NAMALWA (cell line): Measurements from ENCODE around the gene TENM4.

Experiments
- DNase-seq: peaks from one replicate; pipeline ENCODE4 v3.0.0-alpha.2; 2015; ENCODE audit warnings: low spot score

Gene TENM4

DNA sequence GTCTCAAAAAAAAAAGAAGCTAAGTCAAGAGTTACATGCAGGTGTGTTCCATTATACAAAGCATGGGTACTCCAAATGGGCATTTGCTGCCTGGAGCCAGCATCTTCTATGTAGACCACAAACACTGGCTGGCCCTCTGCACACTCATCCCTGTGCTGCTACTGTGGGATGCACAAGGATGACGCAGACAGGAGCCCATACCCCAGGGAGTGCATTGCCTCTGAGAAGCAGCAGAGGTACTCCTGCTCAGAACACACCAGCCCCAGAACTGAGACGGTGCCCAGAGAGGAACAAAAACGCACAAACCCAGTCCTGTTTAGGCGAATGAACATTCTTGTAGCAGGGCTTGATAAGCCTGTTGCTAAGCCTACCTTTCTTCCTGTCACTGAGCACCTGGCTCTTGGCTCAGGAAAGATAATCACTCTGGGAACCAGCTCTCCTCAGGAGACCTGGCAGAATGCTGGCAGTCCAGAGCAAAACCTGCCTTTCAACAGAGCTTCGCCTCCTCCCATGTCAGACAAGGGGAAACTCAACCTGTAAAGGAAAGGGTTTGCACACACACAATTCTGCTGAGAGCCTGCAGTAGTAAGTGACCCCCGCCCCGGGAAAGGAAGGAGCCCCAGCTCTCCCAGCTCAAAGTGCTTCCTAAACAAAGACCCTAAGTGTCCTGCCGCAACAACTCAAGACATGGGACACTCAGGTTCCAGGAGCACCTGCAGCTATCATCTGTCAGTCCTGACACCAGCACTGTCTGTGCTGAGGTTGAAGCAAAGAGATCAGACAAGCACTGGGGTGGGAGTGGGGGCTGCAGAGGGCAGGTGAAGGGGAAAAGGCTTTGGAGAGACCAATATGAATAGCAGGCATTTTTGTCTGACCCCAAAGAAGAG, 145.7 kb downstream of the TENM4 start:
- DNase-seq: no peak

DNA sequence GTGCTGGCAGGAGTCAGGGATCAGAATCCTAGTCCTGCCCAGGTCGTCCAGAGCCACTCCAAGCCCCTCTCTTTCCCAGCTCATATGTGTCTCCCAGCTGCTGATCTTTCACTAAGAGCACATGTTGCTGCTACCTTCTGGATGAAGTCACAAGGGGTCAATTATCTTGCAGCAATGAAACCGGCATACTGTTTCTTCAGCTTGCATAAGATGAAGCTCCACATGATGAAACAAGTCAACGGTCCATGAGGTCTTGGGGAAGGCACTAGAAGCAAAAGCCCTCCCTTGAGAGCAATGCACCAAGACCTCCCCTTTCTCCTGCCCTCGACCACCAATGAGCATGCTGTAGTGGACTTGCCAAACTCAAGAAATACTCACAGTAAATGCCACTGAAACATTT, 148.9 kb downstream of the TENM4 start:
- DNase-seq: no peak

GRCh38 chr11:79290761-79291160, 150.1 kb downstream of the TENM4 start:
- DNase-seq: no peak

GRCh38 chr11:79287952-79288351, 152.9 kb downstream of the TENM4 start:
- DNase-seq: no peak

GRCh38 chr11:79285756-79286155, 155.1 kb downstream of the TENM4 start:
- DNase-seq: no peak

- DNase-seq: no peak
These were observed 164.0 kb downstream of the TENM4 start for GRCh38 chr11:79276736-79277325.

DNA sequence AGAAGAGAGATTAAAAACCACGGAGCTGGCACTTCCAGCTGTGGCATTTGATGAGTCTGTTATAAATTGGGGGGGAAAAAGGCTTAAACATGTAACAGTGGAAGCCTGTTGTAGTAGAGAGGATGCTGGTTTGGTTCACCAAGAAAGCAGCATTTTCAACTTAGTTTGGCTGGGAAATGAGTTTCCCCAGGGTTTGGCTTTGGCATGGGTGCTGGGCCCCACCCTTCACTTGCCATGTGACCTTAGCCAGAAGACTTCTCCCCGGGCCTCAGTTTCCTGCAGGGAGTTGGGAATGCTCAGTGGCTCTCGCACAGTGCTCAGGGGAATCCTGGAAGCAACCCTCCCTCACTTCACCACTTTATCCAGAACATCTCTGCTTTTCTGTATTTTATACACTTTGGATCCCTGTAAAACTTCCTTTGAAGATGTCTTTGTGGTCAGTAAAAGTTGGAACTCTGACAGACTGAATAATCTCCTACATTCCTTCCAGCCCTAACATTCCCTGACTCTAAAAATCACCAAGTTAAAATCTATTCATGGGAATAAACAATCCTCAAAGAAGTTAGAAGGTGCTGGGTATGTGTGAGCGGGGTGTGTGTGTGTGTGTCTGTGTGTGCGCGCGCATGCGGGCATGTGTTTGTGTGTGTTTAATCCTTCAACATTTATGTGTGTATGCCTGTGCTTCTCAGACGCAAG, 166.0 kb downstream of the TENM4 start:
- no peak for DNase-seq

GRCh38 chr11:79273781-79274180, 167.0 kb downstream of the TENM4 start:
- no peak for DNase-seq

DNA sequence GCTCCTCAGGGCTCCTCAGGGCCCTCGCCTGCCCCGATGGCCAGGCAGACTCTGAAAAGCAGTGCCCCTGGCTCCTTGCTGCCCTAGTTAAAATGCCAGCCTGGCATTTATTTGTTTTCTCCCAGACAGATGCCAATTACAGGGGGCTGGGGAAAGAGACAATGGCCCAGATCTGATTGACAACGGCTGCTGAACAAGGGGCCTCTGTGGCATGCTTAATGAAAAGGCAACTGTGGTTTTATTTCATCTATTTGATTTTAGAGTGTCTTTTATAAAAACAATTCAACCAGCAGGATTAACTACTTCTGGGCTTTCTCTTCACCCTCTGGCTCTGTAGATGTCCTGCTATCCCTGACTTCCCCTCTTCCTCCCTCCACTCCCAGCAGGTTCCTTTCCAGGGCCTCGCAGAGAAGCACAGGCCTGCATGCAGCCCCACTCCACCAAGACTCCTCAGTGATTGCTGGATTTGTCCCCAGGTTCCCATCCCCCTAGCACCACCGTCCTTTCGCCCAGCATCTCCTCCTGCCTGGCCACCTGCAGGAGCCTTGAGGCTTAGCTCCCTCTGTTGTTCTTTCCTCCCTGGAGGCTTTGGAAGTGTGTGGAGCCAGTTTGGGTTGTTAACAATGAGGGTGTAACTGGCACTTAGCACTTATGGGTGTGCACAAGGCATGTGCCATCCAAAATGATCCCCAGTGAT, 171.1 kb downstream of the TENM4 start:
- no peak for DNase-seq

DNA sequence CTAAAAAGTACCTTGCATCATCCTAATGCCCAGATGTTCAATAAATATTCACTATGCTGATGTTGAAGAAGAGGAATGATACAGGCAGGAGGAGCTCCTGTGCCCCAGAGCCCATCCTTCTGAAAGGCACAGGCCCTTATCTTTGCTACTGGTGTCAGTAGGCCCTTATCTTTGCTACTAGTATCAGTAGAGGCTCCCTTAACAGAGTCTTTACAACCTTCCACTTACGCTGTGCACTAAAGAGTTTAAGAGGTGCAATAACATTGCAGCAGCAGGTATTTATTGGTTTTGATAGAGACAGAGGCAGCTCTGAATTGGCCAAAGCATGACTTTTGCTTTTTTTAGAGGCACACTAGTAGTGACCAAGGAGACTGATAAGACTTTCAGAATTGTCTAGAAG, 174.4 kb downstream of the TENM4 start:
- no peak for DNase-seq

- no peak for DNase-seq
These were observed 175.0 kb downstream of the TENM4 start for GRCh38 chr11:79265756-79266322.

DNA sequence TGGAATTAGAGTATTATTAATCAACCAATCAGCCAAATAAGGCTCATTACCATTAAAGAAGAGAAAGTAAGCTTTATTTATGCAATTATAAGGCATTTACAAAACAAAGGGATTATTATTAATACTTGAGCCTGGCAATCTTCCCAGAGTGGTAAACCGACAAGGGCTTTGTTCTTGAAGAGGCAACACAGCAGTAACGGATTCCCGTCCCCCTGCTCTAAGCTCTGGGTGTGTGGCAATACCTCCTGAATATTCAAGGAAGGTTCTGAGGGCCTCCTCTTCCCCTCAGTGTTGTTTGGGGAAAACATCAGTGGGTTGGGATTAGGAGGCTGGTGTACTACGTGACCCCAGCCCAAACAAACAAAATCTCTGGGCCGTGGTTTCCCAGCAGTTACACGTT, 176.5 kb downstream of the TENM4 start:
- DNase-seq: no peak

- no peak for DNase-seq
These were observed 177.8 kb downstream of the TENM4 start for GRCh38 chr11:79263001-79263400.

GRCh38 chr11:79262221-79262620, 178.6 kb downstream of the TENM4 start:
- no peak for DNase-seq

- DNase-seq: no peak
These were observed 179.1 kb downstream of the TENM4 start for GRCh38 chr11:79261684-79262083.

DNA sequence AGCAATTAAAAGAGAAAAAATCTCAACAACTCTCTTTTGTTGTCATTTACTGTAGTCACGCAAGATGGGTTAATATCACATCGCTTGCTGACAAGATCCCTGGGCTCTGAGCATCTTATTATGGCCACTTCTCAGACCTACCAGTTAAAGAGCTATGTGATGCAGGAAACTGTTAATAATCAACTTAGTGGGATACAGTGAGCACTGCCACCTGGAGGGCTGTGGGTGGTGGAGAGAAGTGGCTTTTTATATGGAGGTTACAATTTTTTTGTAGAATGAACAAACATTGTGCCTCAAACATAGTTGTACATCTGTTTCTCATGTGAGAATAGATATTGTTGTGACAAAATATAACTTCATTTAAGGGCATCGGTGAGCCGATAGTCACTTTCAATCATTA, 181.0 kb downstream of the TENM4 start:
- DNase-seq: no peak

DNA sequence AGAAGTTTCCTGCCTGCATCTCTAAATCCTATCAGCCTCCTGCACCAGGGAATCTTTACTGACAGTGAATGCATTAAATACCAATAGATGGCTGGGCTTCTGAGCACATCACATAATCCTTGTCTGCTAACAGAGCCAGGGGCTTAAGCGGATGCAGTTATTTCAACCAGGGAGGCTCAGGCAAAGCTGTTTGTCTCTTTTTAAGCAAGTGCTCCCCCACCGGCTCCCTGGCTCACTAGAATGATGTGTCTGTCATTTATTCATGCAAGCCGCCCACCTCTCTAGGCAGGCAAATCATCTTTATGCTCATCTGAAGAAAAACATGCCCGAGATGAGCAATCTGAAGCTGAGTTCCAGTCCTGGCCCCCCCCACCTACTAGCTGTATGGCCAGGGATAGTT, 182.3 kb downstream of the TENM4 start:
- no peak for DNase-seq

DNA sequence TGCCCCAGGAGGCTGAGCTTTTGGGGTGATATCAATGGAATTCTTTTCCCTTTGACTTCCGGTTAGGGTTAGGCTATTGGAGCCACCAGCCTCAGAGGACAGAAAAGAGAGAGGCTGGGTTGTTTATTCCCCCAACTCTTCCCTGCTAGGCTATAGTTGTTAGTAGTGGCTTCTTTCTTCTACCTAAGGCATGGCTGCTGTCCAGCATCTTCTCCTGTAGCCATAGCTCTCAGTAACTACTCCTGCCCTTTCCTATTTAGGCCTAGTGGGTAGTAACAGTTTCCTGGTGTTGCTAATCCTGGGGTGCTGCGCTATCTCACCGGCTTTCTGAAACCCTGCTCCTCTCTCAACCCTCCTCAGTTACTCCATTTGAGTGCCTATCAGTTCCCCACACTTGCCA, 184.9 kb downstream of the TENM4 start:
- DNase-seq: no peak

DNA sequence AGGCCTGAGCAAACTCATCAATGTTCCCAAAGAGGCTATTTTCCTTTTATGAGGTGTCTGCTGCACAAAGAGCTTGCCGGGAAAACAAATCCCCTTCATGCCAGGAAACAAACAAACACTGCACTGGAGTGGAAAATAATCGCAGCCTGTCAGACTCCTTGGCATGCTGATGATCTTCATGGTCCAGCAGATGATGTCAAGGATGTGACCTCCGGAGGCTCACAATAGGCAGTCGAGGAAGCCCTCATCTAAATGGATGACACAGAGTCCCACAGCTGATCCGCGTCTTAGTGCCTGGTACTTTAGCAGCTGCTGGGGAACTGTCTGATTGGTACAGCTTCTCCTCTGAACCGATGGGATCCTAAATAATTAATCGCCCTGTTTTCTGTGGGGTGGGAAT, 187.6 kb downstream of the TENM4 start:
- no peak for DNase-seq

GRCh38 chr11:79249295-79249993, 191.4 kb downstream of the TENM4 start:
- DNase-seq: no peak

DNA sequence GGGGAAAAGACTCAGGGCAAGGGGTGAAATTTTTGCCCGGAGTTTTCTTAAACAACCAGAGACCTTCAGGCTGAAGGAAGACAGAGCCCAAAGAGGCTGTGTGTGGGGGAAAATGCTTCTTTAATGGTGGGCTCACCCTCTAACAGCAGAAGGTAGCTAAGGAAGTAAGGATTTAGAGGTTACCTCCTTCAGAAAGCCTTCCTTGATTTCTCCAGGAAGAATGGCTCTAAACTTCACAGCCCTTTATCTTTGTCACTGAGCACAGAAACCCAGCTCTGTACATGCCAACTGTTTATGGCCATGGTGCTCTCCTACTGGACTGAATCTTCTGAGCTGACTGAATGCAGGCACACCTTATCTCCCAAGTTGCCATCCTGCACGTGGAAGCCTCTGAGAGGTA, 196.0 kb downstream of the TENM4 start:
- no peak for DNase-seq
